SK-N-SH (cell line): ENCODE measurements around the gene FERMT2. TPM values are rescaled to one million over a fixed set of nuclear protein-coding genes. Genes with fewer than 3 reads are reported as not detected.

ENCODE experiments used
- CTCF ChIA-PET: fragments of 300-600, 350-600 bp; formaldehyde crosslinking; extraction: SDS; loops from one replicate; lab custom pipeline; 2021; lab: Yijun Ruan, JAX
- POLR2A ChIA-PET: fragments of 350-600 bp; sonication (Branson Sonifier 250); formaldehyde crosslinking; extraction: SDS; loops from one replicate; lab custom pipeline; 2020; ENCODE audit warnings: antibody characterized with exemption, inconsistent platforms; lab: Yijun Ruan, JAX
- DNase-seq: peaks from one replicate; pipeline ENCODE4 v3.0.0; 2012
- H2AFZ ChIP-seq: fragments of 200-600 bp; sonication (generic); 2 replicates; pipeline ENCODE4 v1.8.1; 2016; ENCODE audit warnings: antibody characterized with exemption, mild to moderate bottlenecking, low read depth
- H3F3A ChIP-seq: fragments of 200-600 bp; sonication (generic); replicated peaks from 2 replicates; pipeline ENCODE3; 2016; ENCODE audit warnings: antibody characterized with exemption, mild to moderate bottlenecking; ENCODE audit not compliant: insufficient read depth
- H3K27ac ChIP-seq, 2 experiments: fragments of 200-500 bp in 1 of 2; fragments of 200-600 bp in 1 of 2; sonication (Bioruptor generic) in 1 of 2; sonication (generic), shearing (Covaris generic) in 1 of 2; 2 replicates each; pipeline versions ENCODE4 v1.5.1 to v1.6.1; 2014 to 2016; ENCODE audit warnings: low read depth in 2 of 2, inconsistent platforms in 1 of 2, low read length in 1 of 2, mild to moderate bottlenecking in 1 of 2, mixed read lengths in 1 of 2
- H3K27me3 ChIP-seq: fragments of 200-600 bp; sonication (generic), shearing (Covaris generic); 2 replicates; pipeline ENCODE4 v1.6.1; 2016; ENCODE audit warnings: mixed run types; ENCODE audit not compliant: insufficient read depth
- H3K36me3 ChIP-seq, 2 experiments: fragments of 200-500 bp in 1 of 2; fragments of 200-600 bp in 1 of 2; sonication (Bioruptor generic) in 1 of 2; sonication (generic) in 1 of 2; replicated peaks in 1 of 2; 2 replicates each; pipeline versions ENCODE3 to v1.5.1; 2014 to 2016; ENCODE audit warnings: low read length in 1 of 2, mild to moderate bottlenecking in 1 of 2; ENCODE audit not compliant: insufficient read depth in 2 of 2, control insufficient read depth in 1 of 2
- H3K4me1 ChIP-seq, 2 experiments: fragments of 200-500 bp in 1 of 2; fragments of 200-600 bp in 1 of 2; sonication (Bioruptor generic) in 1 of 2; sonication (generic), shearing (Covaris generic) in 1 of 2; 2 replicates each; pipeline versions ENCODE4 v1.5.1 to v1.6.1; 2014 to 2016; ENCODE audit warnings: low read depth in 1 of 2, low read length in 1 of 2, mixed run types in 1 of 2; ENCODE audit not compliant: insufficient read depth in 2 of 2, control insufficient read depth in 1 of 2
- H3K4me2 ChIP-seq: fragments of 200-600 bp; sonication (generic), shearing (Covaris generic); 2 replicates; pipeline ENCODE4 v1.6.1; 2017; ENCODE audit warnings: mixed run types
- H3K4me3 ChIP-seq, 2 experiments: fragments of 200-500 bp in 1 of 2; fragments of 200-600 bp in 1 of 2; sonication (Bioruptor generic) in 1 of 2; sonication (generic), shearing (Covaris generic) in 1 of 2; 2 replicates each; pipeline versions ENCODE4 v1.5.1 to v1.8.1; 2014 to 2016; ENCODE audit warnings: low read depth in 2 of 2, inconsistent platforms in 1 of 2, low read length in 1 of 2, mild to moderate bottlenecking in 1 of 2, mixed read lengths in 1 of 2, moderate library complexity in 1 of 2
- H3K79me2 ChIP-seq: fragments of 200-600 bp; sonication (generic); 2 replicates; pipeline ENCODE4 v1.8.1; 2017; ENCODE audit warnings: mild to moderate bottlenecking; ENCODE audit not compliant: insufficient read depth
- H3K9ac ChIP-seq: fragments of 200-600 bp; sonication (generic); 2 replicates; pipeline ENCODE4 v1.6.1; 2017; ENCODE audit warnings: mixed run types
- H3K9me2 ChIP-seq: fragments of 200-600 bp; sonication (generic); 2 replicates; pipeline ENCODE4 v1.6.1; 2017; ENCODE audit warnings: mixed run types
- H3K9me3 ChIP-seq: fragments of 200-600 bp; sonication (generic); 2 replicates; pipeline ENCODE4 v1.6.1; 2017; ENCODE audit warnings: mixed run types, mild to moderate bottlenecking, moderate library complexity
- H4K20me1 ChIP-seq: fragments of 200-600 bp; sonication (generic); 2 replicates; pipeline ENCODE4 v1.6.1; 2017; ENCODE audit warnings: mild to moderate bottlenecking, mixed run types; ENCODE audit not compliant: insufficient read depth
- EP300 ChIP-seq, 2 experiments: IDR thresholded peaks; 2 replicates each; pipeline versions ENCODE4 v1.4.0 to v1.6.1; 2012; ENCODE audit warnings: borderline replicate concordance in 1 of 2, low read depth in 1 of 2, low read length in 1 of 2
- EZH2phosphoT487 ChIP-seq: fragments of 200-600 bp; sonication (generic); IDR thresholded peaks from 2 replicates; pipeline ENCODE4 v1.6.1; 2017; ENCODE audit warnings: low read depth, mixed run types, mild to moderate bottlenecking, antibody characterized with exemption, moderate library complexity, borderline replicate concordance
- GABPA ChIP-seq: IDR thresholded peaks from 2 replicates; pipeline ENCODE4 v1.4.0; 2012; ENCODE audit warnings: low read depth, mild to moderate bottlenecking
- GATA2 ChIP-seq: sonication (generic); formaldehyde crosslinking; IDR thresholded peaks from 2 replicates; pipeline ENCODE4 v1.5.0; 2020; ENCODE audit warnings: mild to moderate bottlenecking, missing genetic modification reagents
- NRF1 ChIP-seq: IDR thresholded peaks from 2 replicates; pipeline ENCODE4 v1.6.1; 2012; ENCODE audit warnings: low read depth, mild to moderate bottlenecking, low read length
- PBX3 ChIP-seq: IDR thresholded peaks from 2 replicates; pipeline ENCODE4; 2012
- RCOR1 ChIP-seq: fragments of 150-350 bp; IDR thresholded peaks from 2 replicates; pipeline ENCODE4 v1.6.1; 2017; ENCODE audit warnings: antibody characterized with exemption, low read length
- REST ChIP-seq: IDR thresholded peaks from 2 replicates; pipeline ENCODE4 v1.6.1; 2012; ENCODE audit warnings: mild to moderate bottlenecking, low read depth, low read length, moderate library complexity
- RFX5 ChIP-seq: IDR thresholded peaks from 2 replicates; pipeline ENCODE4 v1.6.1; 2012; ENCODE audit warnings: mild to moderate bottlenecking, improper control_type of control experiment, low read length
- RXRA ChIP-seq: IDR thresholded peaks from 2 replicates; pipeline ENCODE4 v1.4.0; 2012; ENCODE audit warnings: low read depth, mild to moderate bottlenecking, borderline replicate concordance
- TAF1 ChIP-seq: IDR thresholded peaks from 2 replicates; pipeline ENCODE4 v1.6.1; 2012; ENCODE audit warnings: low read depth, mild to moderate bottlenecking, low read length, moderate library complexity, borderline replicate concordance
- USF2 ChIP-seq: fragments of 150-350 bp; IDR thresholded peaks from 2 replicates; pipeline ENCODE4 v1.6.1; 2017; ENCODE audit warnings: antibody characterized with exemption, low read length, low read depth, borderline replicate concordance
- YY1 ChIP-seq: IDR thresholded peaks from 2 replicates; pipeline ENCODE4 v1.4.0; 2012; ENCODE audit warnings: low read depth, mild to moderate bottlenecking
- ZBTB33 ChIP-seq: IDR thresholded peaks from 2 replicates; pipeline ENCODE4 v1.4.0; 2012; ENCODE audit warnings: low read depth, borderline replicate concordance
- WGBS: methylation state at CpG from one replicate; pipeline ENCODE4 v1.1.6; 2017; ENCODE audit warnings: low lambda C conversion rate; 5-methylcytosine and 5-hydroxymethylcytosine counted together
- polyA plus RNA-seq, 3 experiments: library from polyadenylated mRNA; depleted of rRNA; stranded (reverse); fragments of >200 nt; gene quantifications; 2 replicates each; pipeline ENCODE4 v1.2.3, GENCODE V29; 2012

The FERMT2 gene
- polyA plus RNA-seq, 1 of the 3 experiments (the other 2 are of a cell fraction) = 40.1 TPM

- peaks cover 100% of the 10 kb centered on the region for H4K20me1 ChIP-seq
Observed at GRCh38 chr14:52936437-52936836, 14.4 kb downstream of the FERMT2 start.

GRCh38 chr14:52935833-52936232 lies 15.0 kb downstream of the FERMT2 start:
- Histone ChIP-seq H3K27ac (no peak overlapping the region), H3K4me2 (no peak overlapping the region), H3K9me2 (no peaks in the 10 kb centered on the region), H3K27me3 (no peaks in the 10 kb centered on the region), H3K4me1 (peaks cover 2 to 19% of the 10 kb centered on the region in 2 experiments; a peak in 2 of 4 replicates), H2AFZ (no peak overlapping the region), H3K79me2 (peaks cover 100% of the 10 kb centered on the region), H3K9ac (no peak overlapping the region), H3K9me3 (no peaks in the 10 kb centered on the region), H3K4me3 (no peak overlapping the region), H4K20me1 (peaks cover 100% of the 10 kb centered on the region), H3K36me3 (peaks cover 2 to 35% of the 10 kb centered on the region in 2 experiments), H3F3A (peaks cover 26% of the 10 kb centered on the region)
- ChIA-PET CTCF (interaction anchor here (1.9 to 2.1 kb wide), 2 partner anchors 9 to 13 kb away, joined by 6 to 7 read pairs; no protein-coding TSS in a partner anchor), POLR2A (no interaction called here)
- WGBS = over 99% methylated on average over 3 of the region's 3 CpGs
- no peak for DNase-seq
- TF ChIP-seq GATA2 = no peak
- TF ChIP-seq REST = no peak
- no peak for TF ChIP-seq RFX5
- TF ChIP-seq RCOR1 = no peak
- no peak for TF ChIP-seq EZH2phosphoT487
- TF ChIP-seq TAF1 = no peak

More at GRCh38 chr14:52936437-52936836, 14.4 kb downstream of the FERMT2 start:
- Histone ChIP-seq H3K27ac (no peak overlapping the region), H3K9me3 (no peaks in the 10 kb centered on the region), H3K9ac (no peak overlapping the region), H3K36me3 (peaks cover 0 to 41% of the 10 kb centered on the region in 2 experiments), H3K4me3 (no peak overlapping the region), H3K27me3 (no peaks in the 10 kb centered on the region), H3K79me2 (peaks cover 100% of the 10 kb centered on the region), H3F3A (peaks cover 29% of the 10 kb centered on the region), H2AFZ (no peak overlapping the region), H3K9me2 (no peaks in the 10 kb centered on the region), H3K4me1 (peaks cover 2 to 19% of the 10 kb centered on the region in 2 experiments; a peak in 2 of 4 replicates), H3K4me2 (no peak overlapping the region)
- ChIA-PET POLR2A (no interaction called here), CTCF (interaction anchor here (1.3 to 2.1 kb wide), 3 partner anchors 9 to 12 kb away, joined by 3 to 7 read pairs (median 6); no protein-coding TSS in a partner anchor)
- no peak for TF ChIP-seq YY1
- no peak for TF ChIP-seq RCOR1
- no peak for TF ChIP-seq GABPA
- no peak for TF ChIP-seq RXRA
- no peak for TF ChIP-seq GATA2
- no peak for TF ChIP-seq EP300 (IDR thresholded peaks at IDR 0.05; ENCODE audit: borderline replicate concordance in 1 of 2, low read depth in 1 of 2, low read length in 1 of 2)
- TF ChIP-seq ZBTB33 = no peak
- no peak for TF ChIP-seq USF2
- no peak for TF ChIP-seq PBX3
- TF ChIP-seq NRF1 = no peak
- 100% methylated on average over 1 of the region's 1 CpG for WGBS
- no peak for DNase-seq
